OCI-M2 (cell line): ENCODE results near the gene LGR6.

ENCODE experiments used
- DNase-seq: peaks from one replicate; lab custom pipeline; 2025; ENCODE audit not compliant: unreplicated experiment; lab: John Stamatoyannopoulos, UW

LGR6 gene

DNA sequence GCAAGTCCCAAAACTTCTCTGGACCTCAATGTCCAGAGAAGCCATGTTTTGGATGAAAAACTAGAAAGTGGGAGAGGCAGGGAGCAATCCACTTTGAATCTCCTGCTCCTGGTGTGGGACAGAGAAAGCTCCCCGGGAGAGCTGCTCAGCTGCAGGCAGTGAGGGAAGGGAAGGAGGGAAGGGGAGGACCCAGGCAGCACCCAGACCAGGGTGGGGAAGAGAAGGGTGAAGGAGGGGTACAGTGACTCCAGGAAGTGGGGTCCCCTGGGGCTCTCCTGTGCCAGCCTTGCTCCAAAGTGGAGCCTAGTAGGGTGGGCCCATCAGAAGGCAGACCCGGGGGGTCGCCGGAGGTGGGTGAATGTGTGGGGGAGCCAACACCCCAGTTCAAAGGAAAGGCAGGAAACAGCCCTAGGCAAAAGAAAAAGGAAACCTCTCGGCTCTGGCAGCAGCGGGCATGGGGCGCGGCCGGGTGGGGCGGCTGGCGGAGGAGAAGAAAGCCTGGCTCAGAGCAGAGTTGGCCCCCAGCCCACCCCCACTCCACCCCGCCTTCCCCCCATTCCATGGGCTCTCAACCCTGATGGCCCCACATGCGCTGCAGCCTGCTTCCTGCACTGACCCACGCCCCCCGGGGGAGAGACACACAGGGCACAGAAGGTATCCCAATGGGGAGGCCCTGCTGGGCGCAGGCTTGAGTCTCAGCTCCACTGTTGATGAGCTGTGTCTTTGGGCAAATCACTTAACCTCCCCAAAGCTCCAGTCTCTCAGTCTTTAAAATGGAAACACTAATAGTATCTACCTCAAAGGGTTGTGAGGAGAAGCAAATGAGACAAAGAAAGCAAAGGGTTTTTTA lies 5.7 kb downstream of the LGR6 start:
- no peak for DNase-seq

DNA sequence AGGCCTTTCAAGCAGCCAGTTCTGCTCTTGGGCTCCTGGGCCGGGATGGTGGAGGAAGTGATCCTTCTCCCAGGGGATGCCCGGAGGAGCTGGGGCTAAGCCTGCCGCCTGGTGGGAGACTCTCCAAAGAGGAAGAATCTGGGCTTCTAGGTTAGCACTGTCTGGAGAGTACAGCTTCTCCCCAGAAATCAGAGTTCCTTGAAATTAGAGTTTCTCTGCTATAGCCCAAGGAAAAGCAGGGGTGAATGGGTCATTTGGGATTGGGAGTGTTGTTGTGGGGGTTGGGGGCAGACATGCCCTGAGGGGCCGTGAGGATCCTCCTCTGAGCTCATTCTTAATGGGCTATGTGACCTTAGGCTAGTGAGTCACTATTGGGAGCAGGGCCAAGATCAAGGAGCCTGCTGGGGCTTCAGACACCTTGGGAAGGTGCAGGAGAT lies 6.5 kb downstream of the LGR6 start:
- DNase-seq = no peak

DNA sequence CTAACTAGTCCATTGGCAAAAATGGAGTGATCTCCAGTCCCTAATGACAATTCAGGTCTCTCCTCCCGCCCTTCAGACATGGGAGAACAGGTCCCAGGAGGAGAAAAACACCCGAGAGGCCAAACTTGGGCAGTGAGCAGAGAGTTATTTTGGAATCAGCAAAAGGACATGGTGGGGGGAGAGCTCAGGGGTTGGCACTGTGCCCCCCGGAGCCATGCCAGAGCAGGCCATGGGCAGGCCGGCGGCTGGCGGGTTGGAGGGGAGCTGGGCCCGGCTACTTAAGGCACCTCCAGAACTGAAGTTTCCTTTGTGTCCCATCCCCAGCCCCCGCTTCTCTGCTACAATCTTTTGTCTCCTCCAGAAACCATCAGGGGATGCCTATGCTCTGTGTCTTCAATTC lies 7.1 kb downstream of the LGR6 start:
- no peak for DNase-seq

DNA sequence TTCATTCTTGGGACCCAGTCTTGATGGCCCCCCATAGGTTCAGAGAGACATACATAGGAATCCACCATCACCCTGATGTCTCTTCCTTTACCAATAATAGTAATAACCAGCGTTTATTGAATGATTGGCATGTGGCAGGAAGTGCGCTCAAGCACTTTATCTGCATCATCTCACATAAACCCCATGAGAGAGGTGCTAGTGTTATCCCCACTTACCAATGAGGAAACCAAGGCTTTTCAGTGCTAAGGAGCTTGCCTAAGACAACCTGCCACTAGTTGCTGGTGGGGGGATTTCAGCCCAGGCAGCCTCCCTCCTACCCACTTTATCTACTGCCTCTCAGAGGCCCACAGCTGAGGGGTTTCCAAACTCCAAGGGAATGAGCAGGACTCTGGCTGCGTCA lies 7.7 kb downstream of the LGR6 start:
- no peak for DNase-seq

- no peak for DNase-seq
These were observed 8.4 kb downstream of the LGR6 start for GRCh38 chr1:202201971-202202370.

- no peak for DNase-seq
These were observed 9.0 kb downstream of the LGR6 start for GRCh38 chr1:202202500-202203168.

DNA sequence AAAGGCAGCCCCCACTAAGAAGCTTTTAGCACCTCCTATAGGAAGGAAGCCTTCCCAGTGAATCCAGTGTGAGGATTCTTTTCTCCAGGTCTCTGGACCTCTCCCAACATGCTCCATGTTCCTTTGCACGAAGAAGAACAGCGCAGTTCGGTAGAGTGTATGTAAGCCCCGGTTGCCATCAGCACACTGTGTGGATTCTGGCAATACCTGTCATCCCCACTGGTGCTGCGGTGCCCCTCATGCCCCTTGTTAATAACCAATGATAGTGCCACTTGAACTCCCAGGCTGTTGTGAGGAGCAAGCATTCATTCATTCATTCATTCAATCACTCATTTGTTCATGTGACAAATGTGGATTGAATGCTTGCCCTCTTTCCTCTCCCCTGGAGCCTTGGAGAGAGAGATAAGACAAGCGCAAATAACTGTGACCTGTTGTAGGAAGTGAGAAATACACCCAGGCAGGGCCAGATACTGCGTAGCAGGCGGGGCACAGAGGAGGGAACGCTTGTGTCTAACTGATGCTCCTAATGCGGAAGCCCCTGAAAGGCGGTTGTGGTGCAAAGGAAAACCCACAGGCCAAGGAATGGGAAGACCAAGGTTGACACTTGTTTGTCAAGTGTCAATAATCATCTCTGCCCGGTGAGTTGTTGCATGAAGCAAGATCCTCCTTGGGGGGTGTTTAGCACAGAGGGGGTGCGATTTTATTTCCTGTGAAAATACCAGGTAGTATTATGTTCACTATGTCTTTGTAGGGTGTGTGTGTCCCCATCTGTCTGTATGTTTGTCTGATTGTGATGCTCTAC lies 9.8 kb downstream of the LGR6 start:
- DNase-seq = no peak

GRCh38 chr1:202204065-202204464 lies 10.5 kb downstream of the LGR6 start:
- no peak for DNase-seq

DNA sequence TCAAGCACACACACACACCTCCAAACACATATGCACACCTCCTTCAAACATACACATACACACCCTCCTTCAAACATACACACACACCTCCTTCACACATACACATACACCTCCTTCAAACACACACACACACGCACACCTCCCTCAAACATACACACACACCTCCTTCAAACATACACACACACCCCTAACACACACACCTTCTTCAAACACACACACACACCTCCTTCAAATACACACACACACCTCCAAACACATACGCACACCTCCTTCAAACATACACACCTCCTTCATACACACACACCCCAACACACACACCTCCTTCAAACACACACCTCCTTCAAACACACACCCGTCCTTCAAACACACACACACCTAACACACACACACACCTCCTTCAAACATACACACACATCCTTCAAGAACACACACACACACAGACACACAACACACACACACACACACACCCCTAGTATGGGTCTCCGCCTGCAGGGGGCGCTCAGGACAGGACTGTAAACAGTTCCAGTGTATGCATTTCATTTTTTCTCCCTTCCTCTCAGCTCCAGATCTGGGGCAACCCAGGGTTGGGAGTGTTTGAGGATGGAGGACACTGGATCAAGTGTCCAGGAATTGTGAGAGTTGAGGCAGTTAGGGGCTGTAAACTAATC lies 12.1 kb downstream of the LGR6 start:
- no peak for DNase-seq

- DNase-seq = no peak
These were observed 13.7 kb downstream of the LGR6 start for GRCh38 chr1:202207292-202207691.

DNA sequence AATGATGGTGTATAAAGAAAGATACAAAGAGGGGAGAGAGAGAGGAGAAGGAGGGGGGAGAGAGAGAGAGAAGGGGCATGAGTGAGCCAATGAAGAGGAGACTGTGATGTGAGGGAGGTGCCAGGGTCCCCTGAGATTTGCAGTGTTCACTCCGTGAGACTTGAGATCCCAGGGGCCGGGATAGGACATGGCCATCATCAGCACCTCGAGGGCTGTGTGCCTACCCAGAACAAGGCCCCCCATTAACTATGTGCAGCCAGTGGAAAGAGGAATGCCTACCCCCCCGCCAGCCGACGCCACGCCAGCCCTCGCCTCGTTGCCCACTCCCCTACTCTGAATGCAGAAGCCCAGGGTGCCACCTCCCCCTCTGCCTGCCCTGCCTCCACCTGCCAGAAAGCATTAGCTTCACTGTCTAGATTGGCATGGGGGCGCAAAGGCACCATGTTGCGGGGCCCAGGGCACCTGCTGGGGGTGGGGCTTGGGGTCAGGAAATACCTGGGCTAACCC lies 14.8 kb downstream of the LGR6 start:
- no peak for DNase-seq

GRCh38 chr1:202210385-202210784 lies 16.8 kb downstream of the LGR6 start:
- no peak for DNase-seq

- DNase-seq = no peak
These were observed 17.4 kb downstream of the LGR6 start for GRCh38 chr1:202210969-202211368.

- no peak for DNase-seq
These were observed 19.2 kb downstream of the LGR6 start for GRCh38 chr1:202212787-202213186.

- no peak for DNase-seq
These were observed 19.9 kb downstream of the LGR6 start for GRCh38 chr1:202213361-202214088.

DNA sequence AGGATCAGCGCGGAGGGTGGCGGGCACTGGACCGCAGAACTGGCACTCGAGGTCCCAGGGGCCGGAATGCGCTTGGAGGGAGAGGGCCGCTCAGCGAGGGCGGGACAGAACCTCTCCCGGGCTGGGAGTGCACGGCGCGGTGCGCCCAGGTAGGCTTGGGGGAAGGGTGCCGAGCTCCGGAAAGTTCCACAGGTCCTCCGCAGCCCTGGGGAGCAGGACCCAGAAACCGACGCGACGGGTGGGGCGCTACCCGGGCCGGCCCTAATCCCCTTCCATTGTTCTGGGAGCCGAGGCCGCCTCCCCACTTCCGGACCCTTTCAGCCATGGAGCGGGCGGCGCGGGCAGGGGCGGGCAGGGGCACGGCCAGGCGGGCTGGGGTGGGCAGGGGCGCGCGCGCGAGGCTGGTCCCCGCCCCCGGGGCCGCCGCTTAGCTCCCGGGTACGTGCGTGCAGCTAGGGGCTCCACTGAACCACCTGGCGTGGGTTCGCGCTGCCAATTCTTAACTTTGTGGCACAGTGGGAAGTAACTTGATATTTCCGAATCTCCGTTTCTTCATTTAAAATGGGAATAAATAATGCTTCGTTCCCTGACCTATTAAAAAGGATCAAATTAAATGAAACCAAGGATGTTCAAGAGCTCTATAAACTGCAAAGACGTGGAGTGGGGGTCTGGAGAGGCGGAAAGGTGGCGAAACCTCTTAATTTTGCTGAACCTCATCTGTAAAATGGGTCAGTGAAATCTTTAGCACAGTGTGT lies 20.7 kb downstream of the LGR6 start:
- DNase-seq = no peak

GRCh38 chr1:202215472-202216130 lies 22.0 kb downstream of the LGR6 start:
- DNase-seq = no peak

- no peak for DNase-seq
These were observed 23.1 kb downstream of the LGR6 start for GRCh38 chr1:202216691-202217090.

DNA sequence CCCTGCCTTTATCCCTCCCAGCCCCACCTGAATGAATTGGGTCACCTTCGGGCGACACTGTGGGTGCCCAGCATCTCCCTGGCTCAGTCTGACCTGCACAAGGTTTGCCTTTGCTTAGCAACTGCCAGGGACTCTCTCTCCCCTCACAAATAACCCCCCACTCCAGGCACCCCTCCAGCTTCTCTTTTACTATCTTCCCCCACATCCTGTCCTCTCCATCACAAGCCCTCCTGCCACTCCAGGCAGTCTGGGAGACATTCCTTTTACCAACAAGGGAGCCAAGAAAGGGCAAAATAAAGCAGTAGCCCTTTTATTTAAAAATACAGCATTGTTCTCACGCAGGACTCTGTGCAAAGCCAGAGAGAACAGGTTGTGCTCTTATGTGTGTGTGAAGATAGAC lies 23.9 kb downstream of the LGR6 start:
- no peak for DNase-seq
